Myocyte (in vitro differentiated cells): ENCODE results near the gene SLC9A9. TPM values are rescaled to one million over a fixed set of nuclear protein-coding genes. Genes with fewer than 3 reads are reported as not detected.
A peak's percentile ranks its signal among the peaks of the same experiment; 100 is the strongest.

Experiments
- DNase-seq: peaks from one replicate; pipeline ENCODE4 v3.0.0-alpha.2; 2012; ENCODE audit warnings: low read depth
- total RNA-seq: library from RNA; depleted of rRNA; stranded (reverse); fragments of >200 nt; gene quantifications from 2 replicates; pipeline ENCODE4 v1.2.3, GENCODE V29; 2014

Gene SLC9A9
- total RNA-seq, 1 donor from 2014 or later, result 7.4 TPM

DNA sequence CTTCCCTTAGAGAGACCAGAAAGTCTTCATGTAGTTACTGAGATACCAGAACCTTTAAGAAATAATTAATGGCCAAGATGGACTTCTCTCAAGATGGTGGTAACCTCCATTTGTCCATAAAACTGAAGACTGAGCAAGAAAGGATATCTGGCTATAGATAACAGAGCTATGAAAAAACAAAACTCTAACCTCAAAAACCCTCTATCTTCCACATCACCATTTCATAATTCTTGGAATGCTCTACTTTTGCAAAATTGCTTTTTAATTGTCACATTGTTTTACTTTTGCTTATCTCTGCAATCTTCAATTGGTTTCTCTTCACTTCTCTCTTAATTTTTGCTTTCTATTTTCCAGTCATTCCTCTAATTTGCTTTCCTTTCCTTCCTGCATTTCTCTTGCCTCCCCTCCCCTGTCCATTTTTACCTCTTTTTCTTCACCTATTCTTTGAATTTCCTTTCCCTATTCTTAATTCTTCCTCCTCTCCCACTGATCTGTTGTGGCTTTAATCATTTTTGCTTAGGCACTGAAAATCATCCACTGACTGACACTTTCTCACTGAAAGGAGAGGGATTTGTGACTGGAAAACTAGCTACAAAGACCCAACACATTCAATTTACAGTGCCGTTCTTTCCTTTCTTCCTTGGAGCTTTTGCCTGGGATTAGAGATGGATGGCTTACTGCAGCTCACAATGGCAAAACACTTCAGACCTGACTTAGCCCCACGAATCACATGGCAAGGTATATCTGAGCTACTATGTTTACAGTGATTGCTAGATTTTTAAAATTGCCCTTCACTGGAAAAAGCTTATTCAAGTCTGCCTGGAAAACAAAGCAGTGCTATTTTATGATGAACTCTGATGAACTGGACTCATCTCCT lies 485.9 kb downstream of the SLC9A9 start:
- no peak for DNase-seq

DNA sequence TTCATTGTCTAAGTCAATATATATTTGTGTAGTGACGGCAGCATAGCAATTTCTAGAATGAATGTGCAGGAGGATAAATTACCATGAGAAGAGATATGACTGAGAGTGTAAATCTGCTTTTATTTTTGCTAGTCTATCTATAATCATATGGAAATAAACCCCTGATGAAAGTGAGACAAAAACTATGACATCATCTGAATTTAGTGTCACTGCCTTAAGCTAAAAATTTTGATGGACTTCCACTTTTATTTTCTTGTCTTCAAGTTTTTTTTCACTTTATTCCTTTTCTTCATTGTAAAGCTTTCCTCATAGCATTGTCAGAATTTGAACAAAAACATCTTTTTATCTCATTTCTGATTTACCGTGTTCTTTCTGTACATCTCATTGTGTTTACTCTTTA lies 486.7 kb downstream of the SLC9A9 start:
- DNase-seq, result no peak

DNA sequence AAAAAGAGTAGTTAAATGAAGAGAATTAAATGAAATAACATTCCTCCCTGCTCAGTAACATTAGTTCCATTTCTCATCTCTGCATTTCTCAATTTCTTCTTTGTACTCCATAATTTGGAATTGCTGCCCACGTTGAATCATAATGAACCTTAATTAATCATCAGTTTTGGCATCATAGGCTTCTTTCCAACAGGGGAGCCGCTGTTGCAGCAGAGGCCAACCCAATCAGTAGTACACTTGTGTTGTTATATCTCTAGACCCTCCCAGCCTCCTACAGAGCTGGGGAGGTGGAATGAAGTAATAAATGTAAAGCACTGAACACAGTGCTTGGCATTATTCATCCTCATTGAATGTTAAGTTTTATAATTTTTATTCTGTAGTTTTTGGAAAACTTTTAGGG lies 488.0 kb downstream of the SLC9A9 start:
- DNase-seq, result no peak

DNA sequence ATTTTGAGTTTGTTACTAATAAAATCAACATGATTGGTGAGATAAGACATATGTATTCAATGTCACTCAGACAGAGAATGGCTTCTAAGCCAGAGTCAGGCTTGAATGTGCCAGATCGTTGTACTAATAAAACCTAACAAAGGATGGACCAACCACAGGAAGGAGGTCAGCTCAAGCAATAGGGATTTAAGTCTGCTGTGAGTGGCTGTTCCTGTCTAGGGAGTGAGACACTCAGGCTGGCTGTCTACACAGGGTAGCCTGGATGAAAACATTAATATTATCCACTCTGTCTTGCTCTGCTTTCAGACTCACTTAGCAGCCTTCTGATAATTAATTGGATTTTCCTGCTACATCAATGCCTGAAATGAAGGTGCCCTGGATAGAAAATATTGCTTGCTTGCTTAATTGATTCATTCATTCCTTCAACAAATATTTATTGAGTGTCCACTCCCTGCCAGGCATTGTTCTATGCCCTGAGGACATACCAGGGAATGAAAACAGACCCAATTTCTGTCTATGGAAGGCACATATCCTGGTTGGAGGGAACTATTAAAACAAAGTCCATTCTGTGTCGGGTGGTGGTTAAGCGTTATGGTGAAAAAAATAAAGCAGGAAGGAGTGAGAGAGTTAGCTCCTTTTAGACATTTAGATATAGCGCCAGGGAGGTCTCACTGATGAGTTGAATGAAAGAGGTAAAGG lies 489.3 kb downstream of the SLC9A9 start:
- DNase-seq, result no peak

DNA sequence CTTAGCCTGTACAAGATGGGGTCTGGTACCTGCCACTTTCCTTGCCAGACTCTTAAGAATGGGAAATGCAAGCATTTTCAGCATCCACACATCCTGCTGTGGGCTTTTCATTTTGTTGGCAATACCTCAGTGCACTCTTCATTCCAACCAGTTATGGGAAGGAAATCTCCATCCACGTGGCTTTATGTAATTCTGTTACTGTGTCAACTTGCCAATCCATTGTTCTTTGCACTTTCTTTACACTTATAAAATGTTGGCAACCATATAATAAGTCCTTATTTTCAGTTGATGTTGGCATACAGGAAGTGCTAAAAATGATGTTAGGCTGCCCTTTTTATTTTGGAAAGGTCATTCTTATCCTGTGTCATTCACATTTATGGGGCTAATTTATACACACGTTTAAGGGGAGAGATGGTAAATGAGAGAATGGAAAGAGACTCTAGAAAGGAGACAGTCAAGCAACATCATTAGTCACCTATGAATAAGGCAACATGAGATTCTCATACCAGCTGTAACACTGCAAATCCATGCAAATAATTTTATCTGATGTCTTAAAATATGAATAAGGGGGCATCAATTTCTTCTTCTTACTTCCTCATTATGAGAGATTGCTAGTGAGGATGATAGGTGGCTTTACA lies 490.0 kb downstream of the SLC9A9 start:
- DNase-seq, result no peak

DNA sequence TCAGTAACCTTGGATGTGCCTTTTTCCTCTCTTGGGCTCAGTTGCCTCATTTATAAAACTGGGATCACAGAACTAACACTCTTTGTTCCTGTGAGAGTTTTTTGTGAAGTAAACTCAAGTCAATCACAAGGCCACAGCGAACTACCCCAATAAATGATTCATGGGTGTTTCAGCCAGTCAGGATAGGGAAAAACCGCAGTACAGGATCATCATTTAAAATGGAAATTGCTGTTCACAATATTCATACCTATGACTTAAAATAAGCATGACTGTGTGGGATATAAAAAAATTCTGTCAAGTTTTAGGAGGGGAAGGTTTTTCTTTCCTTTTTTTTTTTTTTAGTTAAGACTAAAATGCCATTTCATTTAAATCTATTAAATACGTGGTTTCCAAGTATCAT lies 490.6 kb downstream of the SLC9A9 start:
- no peak for DNase-seq

DNA sequence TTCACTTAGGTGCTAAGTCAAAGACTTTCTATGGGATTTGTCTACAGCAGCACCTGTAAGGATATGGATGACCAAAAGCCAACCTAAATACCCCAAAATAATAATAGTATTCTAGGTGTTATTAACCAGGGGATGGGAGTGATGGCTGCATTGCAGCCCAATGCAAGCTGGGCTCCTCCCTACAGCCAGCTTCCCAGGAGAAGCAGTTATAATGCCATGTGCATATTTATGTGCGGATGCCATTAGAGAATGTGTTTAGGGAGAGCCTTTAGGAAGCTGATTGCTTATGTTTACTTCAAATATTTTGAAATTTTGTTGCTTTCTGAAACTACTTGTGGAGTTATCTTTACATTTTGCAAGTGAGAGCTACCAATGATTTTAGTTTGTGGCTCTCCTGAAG lies 491.4 kb downstream of the SLC9A9 start:
- DNase-seq, result no peak

DNA sequence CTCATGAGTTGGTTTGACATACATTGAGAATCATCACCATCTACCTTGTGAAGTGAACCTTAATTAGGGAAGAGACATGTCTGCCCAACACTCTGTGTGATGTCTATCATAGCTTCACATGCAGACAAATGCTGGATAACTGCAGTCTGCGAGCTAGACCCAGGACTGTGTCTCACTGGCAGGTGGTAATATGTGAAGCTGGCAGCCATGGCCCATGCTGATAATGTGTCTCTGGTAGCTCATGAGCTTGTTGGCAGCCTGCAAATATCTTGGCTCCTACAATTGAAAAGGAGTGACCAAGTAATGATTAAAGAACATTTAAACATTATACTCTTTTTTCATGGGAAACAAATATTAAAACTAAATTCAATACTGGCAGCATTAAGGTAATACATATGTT lies 493.9 kb downstream of the SLC9A9 start:
- no peak for DNase-seq

DNA sequence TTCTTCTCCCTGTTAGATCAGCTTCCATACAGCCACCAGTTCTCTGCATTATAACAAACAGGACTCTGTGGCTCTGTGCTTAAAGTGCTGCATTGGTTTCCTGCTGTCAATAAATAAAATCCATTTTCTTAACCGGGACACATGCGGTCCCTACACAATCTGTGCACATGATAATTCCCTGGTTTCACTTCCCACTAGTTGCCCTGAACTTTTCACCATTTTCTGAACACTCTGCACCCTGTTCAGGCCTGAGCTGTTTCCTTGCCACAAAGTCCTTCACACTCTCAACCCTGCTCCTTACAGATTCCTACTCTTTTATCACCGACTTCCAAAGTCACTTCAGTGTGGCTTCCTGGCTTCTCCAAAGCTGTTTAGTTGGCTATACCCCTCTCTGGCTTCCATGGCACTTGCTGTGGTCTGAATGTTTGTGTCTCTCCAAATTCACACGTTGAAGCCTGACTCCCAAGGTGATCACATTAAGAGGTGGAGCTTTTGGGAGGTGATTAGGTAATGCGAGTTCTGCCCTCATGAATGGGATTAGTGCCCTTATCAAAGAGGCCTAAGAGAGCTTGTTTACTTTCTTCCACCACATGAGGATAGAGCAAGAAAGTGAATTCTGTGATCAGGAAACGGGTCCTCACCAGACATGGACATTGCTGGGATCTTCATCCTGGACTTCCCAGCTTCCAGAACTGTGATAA lies 495.3 kb downstream of the SLC9A9 start:
- no peak for DNase-seq

DNA sequence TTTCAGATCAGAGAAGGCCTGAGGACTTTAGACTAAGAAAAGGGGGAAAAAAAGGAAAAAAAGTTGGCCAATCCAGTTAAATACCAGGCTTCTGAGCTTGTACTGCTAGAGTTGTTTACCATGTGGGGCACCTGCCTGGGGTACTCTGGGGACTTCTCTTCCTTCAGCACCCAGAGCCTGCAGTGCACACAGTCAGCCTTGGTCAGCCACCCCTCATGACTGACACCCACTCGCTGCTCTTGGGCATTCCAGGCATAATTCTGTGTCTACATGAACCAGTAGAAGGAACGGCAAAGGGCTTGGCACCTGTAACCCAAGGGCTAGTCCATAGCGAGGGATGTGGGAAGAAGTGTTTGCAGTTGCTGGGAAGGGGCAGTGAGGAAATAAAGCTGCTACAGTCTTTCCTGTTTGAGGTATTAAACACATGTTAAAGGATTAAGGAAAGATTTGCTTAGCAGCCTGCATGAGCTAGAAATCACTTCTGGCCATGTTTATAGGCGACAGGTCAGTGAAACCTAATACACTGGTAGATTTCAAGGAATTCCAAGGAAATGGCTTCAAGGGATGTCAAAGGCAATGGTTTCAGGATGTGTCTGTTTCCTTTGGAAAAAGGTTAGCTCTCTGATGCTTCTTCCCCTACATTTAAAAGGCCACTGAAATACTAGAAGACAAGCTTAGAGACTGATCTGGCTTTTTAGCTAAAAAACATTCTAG lies 496.2 kb downstream of the SLC9A9 start:
- no peak for DNase-seq

DNA sequence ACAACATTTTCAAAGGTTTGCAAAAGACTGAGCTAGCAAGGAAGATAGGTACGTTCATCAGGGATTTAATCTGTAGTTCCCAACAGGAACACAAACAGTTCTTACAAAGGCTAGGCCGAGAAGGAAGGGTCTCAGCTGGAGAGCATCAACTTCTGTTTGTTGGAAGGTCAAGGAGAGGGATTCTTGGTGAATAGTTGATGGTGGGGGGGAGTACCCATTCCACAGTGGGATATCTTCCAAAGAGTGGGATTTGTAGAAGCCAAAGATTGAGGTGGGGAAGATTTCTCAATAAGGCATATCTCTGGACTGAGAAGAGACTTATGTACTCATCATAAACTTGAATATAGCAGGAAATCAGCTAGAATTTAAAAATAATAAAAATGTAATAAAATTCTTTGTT lies 496.9 kb downstream of the SLC9A9 start:
- no peak for DNase-seq

DNA sequence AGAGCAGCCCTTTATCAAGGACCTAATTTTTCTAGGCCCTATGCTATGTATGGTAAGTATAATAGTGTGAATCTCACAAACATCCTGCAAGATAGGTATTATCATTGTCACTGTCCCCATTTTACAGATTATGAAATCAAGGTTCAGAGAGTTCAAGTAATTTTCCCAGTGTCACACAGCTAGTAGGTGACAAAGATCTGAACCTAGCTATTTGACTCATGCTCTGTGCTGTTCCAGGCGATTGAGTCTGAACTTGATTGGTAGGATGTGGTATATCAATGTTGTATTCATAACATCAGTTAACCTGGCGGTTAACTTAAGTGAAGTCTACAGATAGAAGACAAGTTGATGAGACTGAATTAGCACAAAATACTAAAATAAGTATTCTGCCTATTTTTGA lies 498.8 kb downstream of the SLC9A9 start:
- DNase-seq, result no peak

DNA sequence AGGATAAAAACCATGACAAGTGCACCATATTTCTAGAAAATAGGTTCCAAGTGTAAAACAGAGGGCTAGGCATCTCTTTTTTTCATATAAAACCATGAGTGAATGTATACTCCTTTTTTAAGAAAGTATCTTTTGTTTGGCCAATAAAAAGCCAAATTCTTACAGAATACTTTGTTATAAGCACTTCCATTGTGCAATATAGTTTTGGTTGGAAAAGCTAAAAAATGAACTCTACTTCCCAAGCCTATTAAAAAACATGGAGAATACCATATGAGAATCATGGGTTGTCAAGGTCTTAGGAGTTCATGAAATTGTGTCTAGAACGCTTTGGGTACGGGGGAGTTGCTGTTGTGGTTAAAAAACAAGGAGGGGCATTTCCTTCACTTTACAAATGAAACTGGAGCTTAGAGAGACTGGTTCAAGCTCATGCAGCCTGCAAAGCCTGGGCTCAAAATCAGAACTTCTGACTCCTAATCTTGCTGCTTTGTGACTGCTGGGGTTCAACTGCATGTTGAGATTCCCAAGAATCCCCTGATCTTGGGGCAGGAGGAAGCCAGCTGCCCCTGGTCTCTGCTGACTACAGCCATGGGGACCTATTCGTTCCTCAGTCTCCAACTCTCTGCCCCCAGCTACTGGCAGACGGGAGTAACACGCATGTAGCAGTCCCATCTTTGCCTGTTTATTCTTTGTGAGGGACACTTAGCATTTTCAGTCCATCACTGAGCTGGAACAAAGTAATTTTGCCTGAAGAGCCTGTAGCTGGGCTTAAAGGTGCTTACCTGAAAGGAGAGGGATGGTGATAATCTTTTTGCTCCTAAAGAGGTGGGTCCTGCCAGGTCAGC lies 499.6 kb downstream of the SLC9A9 start:
- DNase-seq, result no peak

DNA sequence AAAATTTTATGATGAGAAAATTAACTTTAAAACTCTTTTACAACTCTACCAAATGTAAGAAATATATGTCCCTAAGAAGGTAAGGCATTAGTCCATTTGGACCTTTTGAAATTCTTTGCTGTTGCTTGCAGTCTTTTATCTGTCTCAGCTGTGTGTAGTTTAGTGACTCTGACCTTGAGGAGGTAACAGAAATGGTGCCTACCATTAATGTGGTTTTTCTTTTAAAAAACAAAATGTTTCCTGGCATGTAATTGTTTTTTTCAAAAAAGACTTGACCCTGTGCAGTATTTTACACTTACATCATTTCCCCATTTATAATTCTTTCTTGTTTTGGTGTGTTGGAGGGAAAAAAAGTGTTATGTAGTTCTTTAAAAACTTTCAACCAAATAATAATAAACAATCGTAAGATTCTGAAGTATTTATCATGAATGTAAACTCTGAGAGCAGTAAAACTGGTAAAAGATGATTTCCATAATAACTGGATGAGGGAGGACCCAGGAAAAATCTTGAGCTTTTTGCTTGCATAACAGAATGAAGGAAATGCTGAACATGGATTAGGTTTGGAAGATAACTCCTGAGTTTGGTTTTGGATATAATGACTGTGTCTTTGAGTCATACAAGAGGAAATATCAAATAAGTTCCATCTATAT lies 503.6 kb downstream of the SLC9A9 start:
- no peak for DNase-seq

DNA sequence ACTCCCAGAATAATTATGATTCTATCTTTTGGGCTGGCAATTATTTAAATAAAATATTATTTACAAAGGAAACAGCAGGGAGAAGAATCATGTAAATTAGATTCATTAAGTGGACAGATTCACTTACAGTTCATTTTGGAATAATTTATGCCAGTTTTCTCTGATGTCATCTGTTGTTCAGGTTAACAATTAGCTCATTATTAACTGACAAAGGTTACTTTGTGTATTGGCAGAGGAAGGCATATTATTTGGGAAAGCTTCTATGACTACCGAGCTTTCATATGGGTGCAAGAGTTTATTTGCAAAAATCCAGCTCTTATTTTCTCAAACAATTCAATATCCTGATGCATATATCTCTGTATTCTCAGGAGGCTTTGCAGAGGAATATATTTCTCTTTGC lies 504.3 kb downstream of the SLC9A9 start:
- no peak for DNase-seq

DNA sequence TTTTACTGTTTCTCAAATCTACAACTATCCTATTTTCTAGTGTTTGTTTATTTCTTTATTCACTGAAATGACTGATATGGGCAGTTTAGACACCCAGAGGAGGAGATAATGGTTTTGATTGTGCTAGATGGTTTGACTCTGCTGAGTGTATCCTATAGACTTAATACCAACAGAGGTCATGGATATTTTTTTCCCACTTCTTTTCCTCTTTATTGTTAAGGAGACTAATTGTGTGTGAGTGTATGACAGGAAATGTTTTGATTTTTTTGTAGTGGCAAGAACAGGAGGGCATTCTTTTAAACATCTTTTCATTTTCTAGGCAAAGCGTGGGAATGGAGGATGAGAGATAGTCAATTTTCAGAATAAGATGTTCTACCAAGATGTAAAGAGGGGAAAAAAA lies 505.2 kb downstream of the SLC9A9 start:
- no peak for DNase-seq

DNA sequence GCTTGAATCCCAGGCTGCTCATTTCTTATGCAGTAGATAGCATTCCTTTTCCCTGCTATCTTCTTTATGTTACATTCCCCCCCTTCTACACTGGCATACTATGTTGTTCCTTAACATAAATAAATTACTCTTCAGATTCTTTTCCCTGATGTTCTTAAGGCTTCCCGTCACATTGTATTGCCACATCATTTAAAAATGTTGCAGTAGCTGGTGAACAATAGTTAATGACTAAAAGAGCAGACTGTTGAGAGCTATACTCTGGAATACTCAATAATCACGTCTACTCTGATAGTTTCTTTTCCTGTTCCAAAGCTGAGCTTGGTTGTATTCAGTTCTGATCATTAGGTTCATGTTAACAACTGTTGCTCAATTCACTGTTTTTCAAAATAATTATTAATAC lies 508.8 kb downstream of the SLC9A9 start:
- no peak for DNase-seq

DNA sequence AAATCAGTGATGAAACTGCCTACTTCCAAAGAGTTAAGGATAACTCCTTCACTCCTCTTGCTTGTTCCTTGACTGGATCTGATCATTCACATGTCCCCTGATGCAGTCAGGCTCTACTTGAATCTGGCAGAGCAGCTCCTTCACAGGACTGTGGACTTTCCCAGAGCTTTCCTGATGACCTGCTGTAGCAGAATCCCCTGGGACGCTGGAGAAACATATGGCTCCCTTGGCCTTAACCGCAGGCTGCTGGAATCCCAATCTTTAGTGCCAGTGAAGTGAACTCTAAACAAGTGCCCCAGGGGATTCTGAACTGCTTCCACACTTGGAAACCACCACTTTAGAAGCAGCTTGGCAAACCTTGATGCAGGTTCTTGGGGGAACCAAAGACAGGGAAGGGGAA lies 510.9 kb downstream of the SLC9A9 start:
- peak; percentile 13 for DNase-seq

DNA sequence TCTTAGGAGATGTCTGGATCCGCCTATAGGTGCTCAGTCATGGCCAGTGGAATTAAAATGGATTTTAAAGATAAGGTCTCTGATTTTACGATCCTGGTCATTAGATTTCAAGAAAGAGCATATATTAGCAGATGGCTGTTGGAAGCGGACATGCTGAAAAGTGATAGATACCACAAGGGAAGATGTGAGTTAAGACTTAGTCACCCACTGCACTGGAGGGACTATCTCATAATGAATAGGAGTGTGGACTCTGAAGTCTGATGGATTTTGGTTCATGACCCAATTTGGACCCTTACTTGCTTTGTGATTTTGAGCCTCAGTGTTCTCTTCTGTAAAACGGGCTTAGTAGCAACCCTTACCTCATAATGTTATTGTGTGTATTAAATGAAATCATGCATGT lies 514.0 kb downstream of the SLC9A9 start:
- DNase-seq, result no peak

DNA sequence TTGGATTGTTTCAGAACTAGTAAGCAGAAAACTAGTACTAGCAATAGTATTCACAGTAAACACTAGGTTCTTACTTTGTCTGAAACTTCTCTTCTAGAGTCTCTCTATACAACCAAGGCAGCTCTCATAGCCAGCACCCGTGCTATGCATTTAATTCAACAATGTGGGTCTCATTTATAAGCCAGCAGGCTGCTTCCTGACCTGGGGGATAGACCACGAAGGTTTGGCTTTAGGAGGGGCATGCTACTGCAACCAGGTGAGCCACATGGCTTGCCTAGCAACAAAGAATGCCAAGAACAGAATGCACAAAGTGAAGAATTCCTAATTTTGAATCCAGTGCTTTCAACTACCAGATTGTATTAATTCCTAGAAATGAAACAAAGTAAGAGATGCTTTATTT lies 514.9 kb downstream of the SLC9A9 start:
- no peak for DNase-seq
